ENCODE data around the gene ZNF280D. TPM values are rescaled to one million over a fixed set of nuclear protein-coding genes. Genes with fewer than 3 reads are reported as not detected.

The ZNF280D gene
- total and polyA plus RNA-seq, 2 donors = 29.7 to 175 TPM

DNA sequence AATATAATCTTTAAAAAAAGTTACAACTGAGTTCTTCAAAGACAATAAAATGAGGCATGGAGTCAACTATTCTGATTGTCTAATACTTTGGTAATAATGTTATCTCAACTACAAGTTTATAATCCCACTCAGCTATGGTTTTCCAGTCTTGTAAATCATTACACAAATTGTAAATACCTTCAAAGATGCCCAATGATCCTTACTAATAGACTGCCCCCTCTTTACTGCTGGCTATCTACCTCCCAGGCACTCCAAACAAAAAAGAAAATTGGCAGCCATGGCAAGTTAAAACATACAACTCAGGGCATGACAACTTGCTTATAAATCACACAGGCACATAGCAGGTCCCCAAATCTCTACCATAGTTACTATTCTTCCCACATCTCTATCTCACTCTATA is 58.5 kb downstream of the ZNF280D start:
- H3K4me1 ChIP-seq (ENCODE audit: insufficient read depth) = no peaks in the 10 kb centered on the region
- no peak overlapping the region for H3K27ac ChIP-seq (ENCODE audit: low read depth)
- DNase-seq (ENCODE audit: extremely low spot score) = no peak
- H3K36me3 ChIP-seq (ENCODE audit: insufficient read depth) = no peaks in the 10 kb centered on the region
- no peak overlapping the region for H3K4me3 ChIP-seq (ENCODE audit: low read depth, low read length)

- no peaks in the 10 kb centered on the region for H3K4me1 ChIP-seq (ENCODE audit: insufficient read depth)
- no peaks in the 10 kb centered on the region for H3K36me3 ChIP-seq (ENCODE audit: insufficient read depth)
- H3K27ac ChIP-seq (ENCODE audit: low read depth) = no peak overlapping the region
- no peak overlapping the region for H3K4me3 ChIP-seq (ENCODE audit: low read depth, low read length)
- DNase-seq (ENCODE audit: extremely low spot score) = no peak
Measured at GRCh38 chr15:56672721-56673120, 60.6 kb downstream of the ZNF280D start.

GRCh38 chr15:56667517-56667916 is 65.8 kb downstream of the ZNF280D start:
- no peak overlapping the region for H3K27ac ChIP-seq (ENCODE audit: low read depth)
- no peak overlapping the region for H3K4me3 ChIP-seq (ENCODE audit: low read depth, low read length)
- no peaks in the 10 kb centered on the region for H3K4me1 ChIP-seq (ENCODE audit: insufficient read depth)
- DNase-seq (ENCODE audit: extremely low spot score) = no peak
- WGBS = 88% methylated on average over 1 of the region's 1 CpG
- H3K36me3 ChIP-seq (ENCODE audit: insufficient read depth) = no peaks in the 10 kb centered on the region

DNA sequence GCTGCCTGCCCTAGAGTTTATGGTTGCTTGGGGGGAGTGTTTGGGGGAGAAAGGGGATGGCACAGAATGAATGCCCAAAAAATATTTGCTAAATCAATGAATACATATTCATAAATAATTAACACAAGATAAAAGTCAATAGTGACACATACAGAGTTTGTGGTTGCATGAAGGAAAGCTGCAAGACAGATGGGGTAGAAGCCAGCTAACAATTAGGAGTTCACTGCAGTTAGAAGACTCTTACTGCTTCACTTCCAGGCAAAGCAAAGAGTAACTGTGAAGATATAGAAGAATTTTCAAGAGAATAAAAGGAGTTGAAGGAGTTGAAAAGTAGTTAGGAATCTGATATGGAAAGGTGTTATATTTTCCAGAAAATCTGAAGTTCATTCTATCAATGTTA is 72.4 kb downstream of the ZNF280D start:
- Histone ChIP-seq H3K4me1 (ENCODE audit: insufficient read depth) (no peaks in the 10 kb centered on the region), H3K4me3 (ENCODE audit: low read depth, low read length) (no peak overlapping the region), H3K27ac (ENCODE audit: low read depth) (no peak overlapping the region), H3K36me3 (ENCODE audit: insufficient read depth) (no peaks in the 10 kb centered on the region)
- no peak for DNase-seq (ENCODE audit: extremely low spot score)

GRCh38 chr15:56659197-56659596 is 74.1 kb downstream of the ZNF280D start:
- H3K4me3 ChIP-seq (ENCODE audit: low read depth, low read length) = no peak overlapping the region
- H3K27ac ChIP-seq (ENCODE audit: low read depth) = no peak overlapping the region
- WGBS = 80% methylated on average over 2 of the region's 2 CpGs
- no peaks in the 10 kb centered on the region for H3K36me3 ChIP-seq (ENCODE audit: insufficient read depth)
- no peaks in the 10 kb centered on the region for H3K4me1 ChIP-seq (ENCODE audit: insufficient read depth)
- DNase-seq (ENCODE audit: extremely low spot score) = no peak

DNA sequence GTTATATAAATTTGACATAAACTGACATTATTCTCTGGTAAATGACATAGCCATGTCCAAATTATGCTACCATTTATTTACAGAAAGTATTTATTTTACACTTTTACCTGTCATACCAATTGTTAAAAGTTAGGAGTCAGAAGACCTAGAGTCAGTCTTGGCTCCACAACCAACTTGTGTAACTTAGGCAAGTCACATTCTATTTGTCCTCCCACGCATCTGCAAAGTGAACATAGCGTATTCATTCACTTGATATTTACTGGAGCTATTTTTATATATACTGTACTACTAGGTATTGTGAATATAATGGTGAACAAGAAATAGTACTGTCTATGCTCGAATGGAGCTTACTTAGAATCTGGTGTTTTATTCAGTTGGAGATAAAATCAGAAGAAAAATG is 78.7 kb downstream of the ZNF280D start:
- DNase-seq (ENCODE audit: extremely low spot score) = no peak
- WGBS = 95% methylated on average over 3 of the region's 3 CpGs
- H3K4me1 ChIP-seq (ENCODE audit: insufficient read depth) = no peaks in the 10 kb centered on the region
- H3K4me3 ChIP-seq (ENCODE audit: low read depth, low read length) = no peak overlapping the region
- no peak overlapping the region for H3K27ac ChIP-seq (ENCODE audit: low read depth)
- H3K36me3 ChIP-seq (ENCODE audit: insufficient read depth) = no peaks in the 10 kb centered on the region

DNA sequence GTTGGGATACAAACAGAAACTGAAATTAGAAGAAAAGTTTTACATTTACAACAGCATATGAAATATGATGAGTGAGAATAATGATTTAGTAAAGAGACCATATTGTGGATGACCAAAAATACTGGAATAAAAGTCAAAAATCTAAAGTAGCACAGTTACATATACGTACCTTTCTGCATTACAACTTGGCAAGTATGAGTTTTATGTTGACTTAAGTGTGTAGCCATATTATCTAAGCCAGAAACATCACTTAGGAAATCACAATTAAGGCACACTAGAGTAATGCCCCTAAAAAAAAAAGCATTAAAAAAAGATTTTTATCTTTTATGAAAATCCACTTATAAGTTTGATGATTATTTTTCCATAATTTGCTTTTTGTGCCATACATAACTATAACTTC is 79.1 kb downstream of the ZNF280D start:
- Histone ChIP-seq H3K36me3 (ENCODE audit: insufficient read depth) (no peaks in the 10 kb centered on the region), H3K4me3 (ENCODE audit: low read depth, low read length) (no peak overlapping the region), H3K27ac (ENCODE audit: low read depth) (no peak overlapping the region), H3K4me1 (ENCODE audit: insufficient read depth) (no peaks in the 10 kb centered on the region)
- 91% methylated on average over 1 of the region's 1 CpG for WGBS
- no peak for DNase-seq (ENCODE audit: extremely low spot score)

DNA sequence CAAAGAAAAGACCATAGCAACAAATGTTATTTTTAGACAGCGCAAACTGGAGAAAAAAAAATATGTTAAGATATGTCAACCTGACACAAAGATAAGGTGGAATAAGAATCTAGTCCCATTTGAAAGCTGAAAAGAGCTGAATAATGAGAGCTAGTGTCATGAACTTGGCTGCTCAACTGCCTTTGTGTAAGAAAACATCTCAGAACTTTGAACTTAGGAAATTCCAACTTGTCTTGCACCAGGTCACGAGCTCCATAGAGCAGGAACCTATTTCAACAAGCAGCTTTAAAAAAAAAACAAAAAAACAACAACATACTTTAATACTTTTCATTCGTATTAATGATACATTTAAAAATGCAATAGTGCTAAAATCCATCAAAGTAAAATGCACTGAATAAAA is 79.5 kb downstream of the ZNF280D start:
- H3K27ac ChIP-seq (ENCODE audit: low read depth) = no peak overlapping the region
- H3K4me3 ChIP-seq (ENCODE audit: low read depth, low read length) = no peak overlapping the region
- no peaks in the 10 kb centered on the region for H3K36me3 ChIP-seq (ENCODE audit: insufficient read depth)
- DNase-seq (ENCODE audit: extremely low spot score) = no peak
- H3K4me1 ChIP-seq (ENCODE audit: insufficient read depth) = no peaks in the 10 kb centered on the region
- 84% methylated on average over 3 of the region's 3 CpGs for WGBS

GRCh38 chr15:56653107-56653506 is 80.2 kb downstream of the ZNF280D start:
- no peak for DNase-seq (ENCODE audit: extremely low spot score)
- no peak overlapping the region for H3K4me3 ChIP-seq (ENCODE audit: low read depth, low read length)
- H3K36me3 ChIP-seq (ENCODE audit: insufficient read depth) = no peaks in the 10 kb centered on the region
- H3K4me1 ChIP-seq (ENCODE audit: insufficient read depth) = no peaks in the 10 kb centered on the region
- no peak overlapping the region for H3K27ac ChIP-seq (ENCODE audit: low read depth)

DNA sequence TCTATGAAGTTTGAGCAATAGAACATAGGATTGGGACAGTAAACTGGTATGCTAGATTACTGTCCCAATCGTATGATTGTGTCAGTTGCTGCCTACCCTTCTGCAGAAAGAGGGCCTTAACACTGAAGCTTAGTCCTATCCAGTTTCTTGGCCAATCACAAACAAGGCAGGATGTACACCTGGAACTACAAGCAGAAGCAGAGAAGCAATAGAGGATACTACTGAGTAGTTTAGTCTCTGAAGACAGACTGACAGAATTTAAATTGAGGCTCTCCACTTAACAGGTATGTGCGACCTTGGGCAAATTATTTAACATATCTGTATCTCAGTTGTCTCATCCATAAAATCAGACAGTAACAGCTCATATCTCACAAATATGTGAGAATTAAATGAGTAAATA is 85.0 kb downstream of the ZNF280D start:
- no peaks in the 10 kb centered on the region for H3K4me1 ChIP-seq (ENCODE audit: insufficient read depth)
- no peak overlapping the region for H3K4me3 ChIP-seq (ENCODE audit: low read depth, low read length)
- DNase-seq (ENCODE audit: extremely low spot score) = no peak
- H3K27ac ChIP-seq (ENCODE audit: low read depth) = no peak overlapping the region
- H3K36me3 ChIP-seq (ENCODE audit: insufficient read depth) = no peaks in the 10 kb centered on the region
- WGBS = 96% methylated on average over 2 of the region's 2 CpGs

DNA sequence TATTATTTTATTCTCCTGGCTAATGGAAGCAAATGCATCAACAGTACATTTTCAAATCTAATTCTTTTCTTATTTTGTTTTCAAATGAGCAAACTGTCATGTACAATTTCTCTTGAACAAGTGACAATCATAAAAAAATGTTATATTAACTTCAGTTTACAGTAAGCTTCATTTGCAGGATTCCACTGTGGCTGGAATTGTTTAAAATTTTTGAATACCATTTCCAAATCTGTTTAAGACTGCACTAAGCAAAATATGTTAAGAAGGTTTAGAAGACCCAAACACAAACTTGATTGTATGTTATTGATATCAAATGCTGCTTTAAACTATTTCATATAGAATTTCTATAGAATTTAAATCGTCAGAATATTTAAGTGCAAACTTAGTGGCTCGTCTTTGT is 92.8 kb downstream of the ZNF280D start:
- DNase-seq (ENCODE audit: extremely low spot score) = no peak
- H3K27ac ChIP-seq (ENCODE audit: low read depth) = no peak overlapping the region
- no peaks in the 10 kb centered on the region for H3K36me3 ChIP-seq (ENCODE audit: insufficient read depth)
- no peak overlapping the region for H3K4me3 ChIP-seq (ENCODE audit: low read depth, low read length)
- no peaks in the 10 kb centered on the region for H3K4me1 ChIP-seq (ENCODE audit: insufficient read depth)
- 86% methylated on average over 2 of the region's 2 CpGs for WGBS

GRCh38 chr15:56640127-56640526 is 93.2 kb downstream of the ZNF280D start:
- Histone ChIP-seq H3K4me1 (ENCODE audit: insufficient read depth) (no peaks in the 10 kb centered on the region), H3K36me3 (ENCODE audit: insufficient read depth) (no peaks in the 10 kb centered on the region), H3K27ac (ENCODE audit: low read depth) (no peak overlapping the region), H3K4me3 (ENCODE audit: low read depth, low read length) (no peak overlapping the region)
- DNase-seq (ENCODE audit: extremely low spot score) = no peak

DNA sequence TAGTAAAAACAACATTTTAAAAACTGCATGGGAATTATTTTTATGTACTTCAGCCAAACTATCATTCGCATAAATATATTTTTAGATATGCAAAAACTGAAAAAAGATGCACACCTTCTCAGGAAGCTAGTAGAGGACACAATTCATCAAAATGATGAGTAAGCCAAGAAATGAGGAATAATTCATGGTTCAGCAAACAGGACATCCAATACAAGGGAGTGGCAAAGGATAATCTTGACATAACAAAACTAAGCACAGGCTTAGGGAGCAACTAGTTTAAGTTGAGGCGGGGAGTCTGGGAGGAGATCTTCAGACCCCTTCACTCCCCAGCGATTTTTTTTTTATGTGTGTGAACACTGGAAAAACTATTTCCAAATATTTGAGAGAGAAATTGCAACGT is 93.7 kb downstream of the ZNF280D start:
- no peak for DNase-seq (ENCODE audit: extremely low spot score)
- 75% methylated on average over 4 of the region's 4 CpGs for WGBS
- no peaks in the 10 kb centered on the region for H3K4me1 ChIP-seq (ENCODE audit: insufficient read depth)
- H3K36me3 ChIP-seq (ENCODE audit: insufficient read depth) = no peaks in the 10 kb centered on the region
- H3K27ac ChIP-seq (ENCODE audit: low read depth) = no peak overlapping the region
- H3K4me3 ChIP-seq (ENCODE audit: low read depth, low read length) = no peak overlapping the region

DNA sequence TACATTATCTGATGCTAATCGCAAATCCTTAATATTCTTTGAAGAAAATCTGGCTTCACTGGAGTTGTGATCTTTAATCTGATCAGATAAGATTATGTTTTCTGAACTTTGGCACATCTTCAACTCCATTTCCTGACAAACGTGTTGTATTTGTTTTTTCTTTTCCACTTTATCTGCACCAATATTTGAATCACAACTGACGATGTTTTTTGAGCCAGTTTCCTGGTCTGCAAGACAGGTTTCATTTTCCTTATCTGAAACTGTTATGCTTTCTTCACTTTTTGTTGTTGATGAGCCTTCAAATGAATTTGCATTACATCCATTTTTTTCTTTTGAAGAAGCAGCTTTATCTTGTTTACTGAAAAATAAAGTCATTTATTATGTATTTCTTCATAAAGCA is 101.5 kb downstream of the ZNF280D start:
- Histone ChIP-seq H3K36me3 (ENCODE audit: insufficient read depth) (peaks cover 2% of the 10 kb centered on the region), H3K4me3 (ENCODE audit: low read depth, low read length) (no peak overlapping the region), H3K27ac (ENCODE audit: low read depth) (no peak overlapping the region), H3K4me1 (ENCODE audit: insufficient read depth) (no peaks in the 10 kb centered on the region)
- 56% methylated on average over 3 of the region's 3 CpGs for WGBS
- DNase-seq (ENCODE audit: extremely low spot score) = no peak

DNA sequence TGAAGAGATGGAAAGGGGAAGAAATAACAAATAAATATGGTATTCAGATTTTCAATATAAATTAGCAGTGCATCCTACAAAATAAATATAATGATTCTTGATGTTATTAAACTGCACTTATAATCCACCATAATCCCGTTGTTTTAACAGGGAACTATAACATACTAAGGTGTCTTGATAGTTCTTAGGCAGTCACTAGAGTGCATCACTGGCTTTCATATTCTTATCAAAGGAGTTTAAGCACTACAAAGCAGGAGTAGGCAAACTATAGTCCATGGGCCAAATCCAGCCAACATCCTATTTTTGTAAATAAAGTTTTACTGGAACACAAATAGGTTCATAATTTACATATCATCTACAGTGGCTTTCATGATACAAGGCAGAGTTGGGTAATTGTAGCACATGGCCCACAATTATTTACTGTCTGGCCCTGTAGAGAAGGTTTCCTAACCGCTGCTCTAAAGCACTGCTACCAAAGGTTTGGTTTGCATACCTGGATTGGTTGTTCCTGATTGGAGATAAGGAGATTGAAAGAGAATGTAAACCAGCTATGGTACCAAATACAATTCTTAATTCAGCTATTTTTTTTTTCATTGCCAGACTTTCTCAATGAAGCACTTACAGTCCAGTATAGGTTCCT is 104.3 kb downstream of the ZNF280D start:
- WGBS = 86% methylated on average over 2 of the region's 2 CpGs
- H3K27ac ChIP-seq (ENCODE audit: low read depth) = no peak overlapping the region
- DNase-seq (ENCODE audit: extremely low spot score) = no peak
- H3K4me1 ChIP-seq (ENCODE audit: insufficient read depth) = no peaks in the 10 kb centered on the region
- H3K4me3 ChIP-seq (ENCODE audit: low read depth, low read length) = no peak overlapping the region
- H3K36me3 ChIP-seq (ENCODE audit: insufficient read depth) = peaks cover 2% of the 10 kb centered on the region

Data from urinary bladder (tissue), 4 donors.